CMK (cell line): ENCODE data around the gene TBC1D17.
"Not testable (repeated sequence)": the region's sequence is repeated elsewhere in the genome, so short reads cannot be mapped to it uniquely, and the experiment has no call there.

ENCODE experiments used
- DNase-seq: peaks from one replicate; pipeline ENCODE4 v3.0.0-alpha.2; 2010; ENCODE audit warnings: low read depth

Gene TBC1D17

GRCh38 chr19:49921871-49922795, 44.6 kb downstream of the TBC1D17 start:
- DNase-seq: no peak

- DNase-seq: no peak
Observed at GRCh38 chr19:49923055-49924003, 45.8 kb downstream of the TBC1D17 start.

GRCh38 chr19:49924004-49924880, 46.7 kb downstream of the TBC1D17 start:
- DNase-seq: no peak

- DNase-seq: not testable (repeated sequence)
Observed at GRCh38 chr19:49924881-49925210, 47.3 kb downstream of the TBC1D17 start.

- no peak for DNase-seq
Observed at GRCh38 chr19:49925486-49925885, 48.0 kb downstream of the TBC1D17 start.

GRCh38 chr19:49926515-49926914, 49.0 kb downstream of the TBC1D17 start:
- DNase-seq: no peak

- DNase-seq: no peak
Observed at GRCh38 chr19:49927526-49928264, 50.2 kb downstream of the TBC1D17 start.

GRCh38 chr19:49929121-49929610, 51.7 kb downstream of the TBC1D17 start, which contains the start of the genes ATF5 and NUP62:
Gene ATF5 (plus strand): TSS chr19:49929205. CDS start chr19:49930851, 1,646 bp downstream.
Gene NUP62 (minus strand): TSS chr19:49929504. CDS start chr19:49909807, 19,697 bp downstream.
- peak; percentile 91 for DNase-seq

GRCh38 chr19:49929611-49930482, 52.3 kb downstream of the TBC1D17 start:
- peak; percentile 100 for DNase-seq

- no peak for DNase-seq
Observed at GRCh38 chr19:49930483-49931011, 53.0 kb downstream of the TBC1D17 start.

GRCh38 chr19:49931293-49932040, 54.0 kb downstream of the TBC1D17 start:
- DNase-seq: no peak

GRCh38 chr19:49932041-49932451, 54.5 kb downstream of the TBC1D17 start:
- no peak for DNase-seq

- no peak for DNase-seq
Observed at GRCh38 chr19:49932731-49933131, 55.2 kb downstream of the TBC1D17 start.

GRCh38 chr19:49933643-49934042, 56.1 kb downstream of the TBC1D17 start:
- DNase-seq: no peak

GRCh38 chr19:49936549-49936948, 59.0 kb downstream of the TBC1D17 start:
- no peak for DNase-seq

GRCh38 chr19:49937750-49938381, 60.4 kb downstream of the TBC1D17 start:
- DNase-seq: no peak
